Activated B cell treated with CpG ODN at 0.5 μM for 24 hours (primary cell): ENCODE measurements around the gene TMEM45B. TPM values are rescaled to one million over a fixed set of nuclear protein-coding genes. Genes with fewer than 3 reads are reported as not detected.

ENCODE experiments used
- ATAC-seq: fragments of 200-7000 bp; cut with Tn5 transposase; one replicate; pipeline ENCODE4 v1.10.0; 2021; ENCODE audit warnings: low read depth, mild to moderate bottlenecking, moderate library complexity
- CTCF ChIA-PET: fragments of 350-600 bp; sonication (Branson Sonifier 250); formaldehyde crosslinking; loops from one replicate; lab custom pipeline; 2021; ENCODE audit warnings: antibody characterized with exemption; lab: Charles Lee
- POLR2A ChIA-PET: fragments of 350-600 bp; sonication (Branson Sonifier 250); formaldehyde crosslinking; loops from one replicate; lab custom pipeline; 2021; ENCODE audit warnings: antibody characterized with exemption; lab: Charles Lee
- DNase-seq: peaks from one replicate; pipeline ENCODE4 v3.0.0; 2022
- H3K27ac Mint-ChIP-seq: one replicate; pipeline ENCODE4 v1.8.0; 2020; ENCODE audit warnings: mixed read lengths
- H3K27me3 Mint-ChIP-seq: one replicate; pipeline ENCODE4 v1.8.0; 2021; ENCODE audit warnings: mixed read lengths
- H3K36me3 Mint-ChIP-seq: one replicate; pipeline ENCODE4 v1.8.0; 2021; ENCODE audit warnings: low read depth, mixed read lengths
- H3K4me1 Mint-ChIP-seq: one replicate; pipeline ENCODE4 v1.8.0; 2021; ENCODE audit warnings: mixed read lengths
- H3K4me3 Mint-ChIP-seq: one replicate; pipeline ENCODE4 v1.8.0; 2020; ENCODE audit warnings: mild to moderate bottlenecking, mixed read lengths
- H3K9me3 Mint-ChIP-seq: one replicate; pipeline ENCODE4 v1.8.0; 2020; ENCODE audit warnings: mixed read lengths
- intact Hi-C: fragments of 100-400 bp; cut with micrococcal nuclease; formaldehyde crosslinking; loops from one replicate; pipeline ENCODE4 v1.15.1; 2024
- total RNA-seq: library from RNA; stranded (reverse); gene quantifications from 2 replicates; pipeline ENCODE4 v1.2.3, GENCODE V29; 2022
- TF ChIP-seq, protein P1 (sequence below): fragments of 200-600 bp; IDR thresholded peaks from one replicate; pipeline ENCODE4 v1.8.0; 2022; ENCODE audit warnings: antibody characterized with exemption, mild to moderate bottlenecking

The TMEM45B gene
- total RNA-seq, 1 donor from 2014 or later = not detected

DNA sequence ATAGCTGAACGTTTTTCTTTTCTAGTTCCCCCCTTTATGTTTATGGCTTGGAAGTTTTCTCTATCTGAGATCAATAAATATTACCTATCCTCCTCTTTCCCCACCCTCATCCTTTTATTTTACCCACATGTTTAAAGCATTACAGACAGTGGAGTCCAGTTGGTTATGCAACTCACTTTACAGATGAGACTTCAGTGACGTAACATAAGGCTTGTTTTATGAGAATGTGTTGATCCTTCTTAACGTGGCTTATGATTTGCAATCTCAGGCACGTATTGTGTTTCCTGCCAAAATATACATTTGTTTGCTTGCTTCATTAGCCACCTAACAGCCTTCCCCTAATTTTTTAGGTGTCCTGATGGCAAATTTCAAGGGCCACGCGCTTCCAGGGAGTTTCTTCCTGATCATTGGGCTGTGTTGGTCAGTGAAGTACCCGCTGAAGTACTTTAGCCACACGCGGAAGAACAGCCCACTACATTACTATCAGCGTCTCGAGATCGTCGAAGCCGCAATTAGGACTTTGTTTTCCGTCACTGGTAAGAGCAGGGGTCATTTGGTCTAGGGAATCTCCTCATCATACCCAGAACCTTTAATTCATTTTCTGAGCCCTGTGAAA, 36.6 kb downstream of the TMEM45B start:
- H3K4me1 Mint-ChIP-seq = no peaks in the 10 kb centered on the region
- TF ChIP-seq, protein P1, sequence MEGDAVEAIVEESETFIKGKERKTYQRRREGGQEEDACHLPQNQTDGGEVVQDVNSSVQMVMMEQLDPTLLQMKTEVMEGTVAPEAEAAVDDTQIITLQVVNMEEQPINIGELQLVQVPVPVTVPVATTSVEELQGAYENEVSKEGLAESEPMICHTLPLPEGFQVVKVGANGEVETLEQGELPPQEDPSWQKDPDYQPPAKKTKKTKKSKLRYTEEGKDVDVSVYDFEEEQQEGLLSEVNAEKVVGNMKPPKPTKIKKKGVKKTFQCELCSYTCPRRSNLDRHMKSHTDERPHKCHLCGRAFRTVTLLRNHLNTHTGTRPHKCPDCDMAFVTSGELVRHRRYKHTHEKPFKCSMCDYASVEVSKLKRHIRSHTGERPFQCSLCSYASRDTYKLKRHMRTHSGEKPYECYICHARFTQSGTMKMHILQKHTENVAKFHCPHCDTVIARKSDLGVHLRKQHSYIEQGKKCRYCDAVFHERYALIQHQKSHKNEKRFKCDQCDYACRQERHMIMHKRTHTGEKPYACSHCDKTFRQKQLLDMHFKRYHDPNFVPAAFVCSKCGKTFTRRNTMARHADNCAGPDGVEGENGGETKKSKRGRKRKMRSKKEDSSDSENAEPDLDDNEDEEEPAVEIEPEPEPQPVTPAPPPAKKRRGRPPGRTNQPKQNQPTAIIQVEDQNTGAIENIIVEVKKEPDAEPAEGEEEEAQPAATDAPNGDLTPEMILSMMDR = no peak
- H3K36me3 Mint-ChIP-seq = no peaks in the 10 kb centered on the region
- H3K27me3 Mint-ChIP-seq = peaks cover 2% of the 10 kb centered on the region
- H3K9me3 Mint-ChIP-seq = no peaks in the 10 kb centered on the region
- H3K27ac Mint-ChIP-seq = no peak overlapping the region
- intact Hi-C loops = no loop called here
- ChIA-PET CTCF (no interaction called here), POLR2A (no interaction called here)
- H3K4me3 Mint-ChIP-seq = no peak overlapping the region
- DNase-seq (no peak), ATAC-seq (no peak)

DNA sequence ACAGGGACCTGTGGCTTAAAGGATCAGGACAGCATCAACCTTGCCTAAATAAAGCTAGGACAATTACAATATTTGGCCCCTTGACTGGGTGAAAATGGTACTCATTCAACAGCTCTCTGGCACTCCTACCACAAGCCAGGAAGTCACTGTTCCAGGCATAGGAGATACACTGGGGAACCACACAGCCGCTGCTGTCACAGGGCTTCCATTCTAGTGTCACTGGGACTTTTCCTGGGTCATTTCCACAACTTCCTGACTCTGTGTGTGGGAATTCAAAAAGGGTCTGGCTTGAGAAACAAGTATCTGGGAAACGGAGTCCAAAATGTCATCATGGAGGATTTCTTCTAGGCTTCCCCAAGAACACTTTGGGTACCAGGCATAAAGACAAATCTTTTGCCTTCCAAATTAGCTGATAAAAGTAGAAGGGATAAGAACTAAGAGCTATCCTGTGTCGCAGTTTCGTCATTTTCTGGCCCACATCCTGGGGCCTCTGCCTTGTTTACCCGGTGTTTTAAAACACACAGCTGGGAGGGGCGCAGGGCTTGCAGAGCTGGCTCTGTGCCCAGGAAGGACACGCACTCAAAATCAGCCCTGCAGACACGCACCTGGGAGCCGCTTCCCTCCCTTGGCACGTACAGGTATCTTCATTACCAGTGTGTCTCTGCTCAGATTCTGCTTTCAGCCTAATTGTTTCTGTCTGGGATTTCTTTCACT, 38.0 kb downstream of the TMEM45B start:
- intact Hi-C loops = no loop called here
- H3K27ac Mint-ChIP-seq = no peak overlapping the region
- ATAC-seq (no peak), DNase-seq (no peak)
- ChIA-PET CTCF (no interaction called here), POLR2A (no interaction called here)
- no peaks in the 10 kb centered on the region for H3K9me3 Mint-ChIP-seq
- H3K27me3 Mint-ChIP-seq = peaks cover 2% of the 10 kb centered on the region
- no peaks in the 10 kb centered on the region for H3K4me1 Mint-ChIP-seq
- TF ChIP-seq, protein P1 = no peak
- H3K36me3 Mint-ChIP-seq = peaks cover 2% of the 10 kb centered on the region
- no peak overlapping the region for H3K4me3 Mint-ChIP-seq

DNA sequence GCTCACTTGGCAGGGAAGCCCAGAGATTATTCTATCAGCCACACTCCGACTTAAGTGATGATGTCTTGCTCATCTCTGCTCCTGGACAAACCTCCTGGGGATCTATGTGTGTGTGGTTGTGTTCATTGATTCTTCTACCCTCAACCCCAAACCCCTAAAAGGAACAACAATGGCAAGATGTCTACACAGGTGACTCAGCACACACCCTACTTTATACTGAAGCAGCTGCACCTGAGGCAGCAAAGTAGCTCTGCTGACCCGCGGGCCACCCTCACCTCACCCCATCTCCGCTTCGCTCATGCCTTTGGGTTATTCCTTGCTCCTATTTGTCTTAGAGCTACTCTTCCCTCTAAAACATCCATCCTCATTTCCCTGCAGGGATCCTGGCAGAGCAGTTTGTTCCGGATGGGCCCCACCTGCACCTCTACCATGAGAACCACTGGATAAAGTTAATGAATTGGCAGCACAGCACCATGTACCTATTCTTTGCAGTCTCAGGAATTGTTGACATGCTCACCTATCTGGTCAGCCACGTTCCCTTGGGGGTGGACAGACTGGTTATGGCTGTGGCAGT, 38.7 kb downstream of the TMEM45B start:
- Mint-ChIP-seq H3K36me3 (peaks cover 4% of the 10 kb centered on the region), H3K27ac (no peak overlapping the region), H3K4me1 (no peaks in the 10 kb centered on the region), H3K27me3 (no peaks in the 10 kb centered on the region), H3K4me3 (no peak overlapping the region), H3K9me3 (no peaks in the 10 kb centered on the region)
- ChIA-PET CTCF (no interaction called here), POLR2A (no interaction called here)
- TF ChIP-seq, protein P1 = no peak
- intact Hi-C loops = no loop called here
- DNase-seq (no peak), ATAC-seq (no peak)

DNA sequence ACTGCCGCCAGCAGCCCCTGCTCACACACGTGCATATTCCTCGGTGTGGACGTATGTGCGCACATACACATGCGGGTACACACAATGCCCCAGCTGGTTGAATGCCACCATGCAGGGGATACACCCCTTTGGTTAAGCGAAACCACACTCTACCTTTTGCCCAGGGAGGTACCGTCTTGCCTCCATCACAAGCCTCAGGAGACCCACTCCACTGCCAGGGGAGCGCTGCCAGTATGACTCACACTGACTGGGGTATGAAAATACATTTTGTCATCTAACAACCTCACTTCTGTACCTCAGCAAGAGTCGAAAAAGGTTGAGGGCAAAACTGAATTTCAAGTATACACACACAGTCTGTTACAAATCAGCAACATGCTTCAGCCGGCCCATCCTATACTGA, 39.4 kb downstream of the TMEM45B start:
- ChIA-PET CTCF (no interaction called here), POLR2A (no interaction called here)
- no peaks in the 10 kb centered on the region for H3K4me1 Mint-ChIP-seq
- H3K4me3 Mint-ChIP-seq = no peak overlapping the region
- ATAC-seq (no peak), DNase-seq (no peak)
- no peaks in the 10 kb centered on the region for H3K9me3 Mint-ChIP-seq
- peaks cover 11% of the 10 kb centered on the region for H3K36me3 Mint-ChIP-seq
- intact Hi-C loops = no loop called here
- H3K27me3 Mint-ChIP-seq = no peaks in the 10 kb centered on the region
- TF ChIP-seq, protein P1 = no peak
- no peak overlapping the region for H3K27ac Mint-ChIP-seq

DNA sequence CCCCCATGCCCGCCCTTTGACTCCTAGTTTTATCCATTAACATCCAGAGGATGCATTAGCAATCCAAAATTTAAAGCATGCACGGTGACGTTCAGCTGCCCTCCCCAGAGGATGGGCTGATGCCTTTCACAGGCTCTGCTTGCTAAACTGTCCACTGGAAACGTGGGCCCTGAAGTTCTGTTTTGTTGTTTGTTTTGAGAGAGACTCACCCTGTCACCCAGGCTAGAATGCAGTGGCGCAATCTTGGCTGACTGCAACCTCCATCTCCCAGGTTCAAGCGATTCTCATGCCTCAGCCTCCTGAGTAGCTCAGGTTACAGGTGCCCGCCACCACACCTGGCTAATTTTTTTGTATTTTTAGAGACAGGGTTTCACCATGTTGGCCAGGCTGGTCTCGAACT, 40.4 kb downstream of the TMEM45B start:
- Mint-ChIP-seq H3K27me3 (no peaks in the 10 kb centered on the region), H3K27ac (no peak overlapping the region), H3K9me3 (no peaks in the 10 kb centered on the region), H3K4me3 (no peak overlapping the region), H3K4me1 (no peaks in the 10 kb centered on the region), H3K36me3 (peaks cover 14% of the 10 kb centered on the region)
- ChIA-PET CTCF (no interaction called here), POLR2A (no interaction called here)
- intact Hi-C loops = no loop called here
- no peak for ATAC-seq
- TF ChIP-seq, protein P1 = no peak
- no peak for DNase-seq
